PC-9 (cell line): ENCODE measurements around the gene RTN1. TPM values are rescaled to one million over a fixed set of nuclear protein-coding genes. Genes with fewer than 3 reads are reported as not detected.

Source experiments
- BruUV-seq: library from RNA; stranded (reverse); fragments of 400-500 nt; replicated peaks from 2 replicates; lab custom pipeline; 2021; lab: Mats Ljungman, UMichigan
- CTCF ChIA-PET: fragments of 300-600 bp; sonication (Branson Sonifier 250); formaldehyde crosslinking; loops from one replicate; lab custom pipeline; 2022; ENCODE audit warnings: antibody characterized with exemption; lab: Charles Lee
- POLR2A ChIA-PET: fragments of 300-600 bp; sonication (Branson Sonifier 250); formaldehyde crosslinking; loops from one replicate; lab custom pipeline; 2022; ENCODE audit warnings: antibody characterized with exemption; ENCODE audit not compliant: unreplicated experiment; lab: Charles Lee
- DNase-seq, 2 experiments: peaks; one replicate each; pipeline versions ENCODE4 v3.0.0 to v3.0.0-alpha.2; 2015 to 2022; ENCODE audit warnings: mixed read lengths in 1 of 2
- H2AFZ ChIP-seq: fragments of 200-600 bp; sonication (generic); 2 replicates; pipeline ENCODE4 v1.8.1; 2017; ENCODE audit warnings: antibody characterized with exemption
- H3F3A ChIP-seq: fragments of 200-600 bp; sonication (generic); 2 replicates; pipeline ENCODE4 v1.8.1; 2017; ENCODE audit warnings: antibody characterized with exemption, mild to moderate bottlenecking, low read depth; ENCODE audit not compliant: insufficient read depth
- H3K27ac ChIP-seq: fragments of 200-600 bp; sonication (generic); 2 replicates; pipeline ENCODE4 v1.6.1; 2016; ENCODE audit warnings: mixed run types
- H3K27me3 ChIP-seq: fragments of 200-600 bp; sonication (generic); 2 replicates; pipeline ENCODE4 v1.6.1; 2016; ENCODE audit warnings: low read depth, mixed run types; ENCODE audit not compliant: insufficient read depth
- H3K36me3 ChIP-seq: fragments of 200-600 bp; sonication (generic); 2 replicates; pipeline ENCODE4 v1.6.1; 2016; ENCODE audit warnings: low read depth, mixed run types
- H3K4me1 ChIP-seq: fragments of 200-600 bp; sonication (generic); replicated peaks from 2 replicates; pipeline ENCODE4 v1.6.1; 2016; ENCODE audit warnings: mixed run types; ENCODE audit not compliant: insufficient read depth
- H3K4me2 ChIP-seq: fragments of 200-600 bp; sonication (generic); 2 replicates; pipeline ENCODE4 v1.6.1; 2017; ENCODE audit warnings: mixed run types
- H3K4me3 ChIP-seq: fragments of 200-600 bp; sonication (generic); 2 replicates; pipeline ENCODE4 v1.6.1; 2016; ENCODE audit warnings: mixed run types
- H3K79me2 ChIP-seq: fragments of 200-600 bp; sonication (generic); 2 replicates; pipeline ENCODE4 v1.6.1; 2017; ENCODE audit warnings: low read depth, mixed run types
- H3K9me2 ChIP-seq: fragments of 200-600 bp; sonication (generic); 2 replicates; pipeline ENCODE4 v1.8.1; 2017; ENCODE audit warnings: mild to moderate bottlenecking; ENCODE audit not compliant: insufficient read depth
- H3K9me3 ChIP-seq: fragments of 200-600 bp; sonication (generic); 2 replicates; pipeline ENCODE4 v1.8.1; 2016; ENCODE audit warnings: low read depth; ENCODE audit not compliant: insufficient read depth
- H4K20me1 ChIP-seq: fragments of 200-600 bp; sonication (generic); 2 replicates; pipeline ENCODE4 v1.8.1; 2017; ENCODE audit not compliant: insufficient read depth
- CTCF ChIP-seq: fragments of 200-600 bp; sonication (generic); conservative IDR thresholded peaks from 2 replicates; pipeline ENCODE4 v1.6.1; 2017; ENCODE audit warnings: mixed run types, antibody characterized with exemption, mild to moderate bottlenecking, moderate library complexity
- EZH2 ChIP-seq: fragments of 200-600 bp; sonication (generic); IDR thresholded peaks from 2 replicates; pipeline ENCODE4 v1.8.0; 2017; ENCODE audit warnings: antibody characterized with exemption, low read depth
- intact Hi-C: fragments of 100-400 bp; cut with micrococcal nuclease; formaldehyde crosslinking; loops from one replicate; pipeline ENCODE4 v1.10.0; 2022; ENCODE audit not compliant: unreplicated experiment
- total RNA-seq: library from RNA; stranded (reverse); gene quantifications from 2 replicates; pipeline ENCODE4 v1.2.3, GENCODE V29; 2021

RTN1 gene
- total RNA-seq, 1 experiment from 2014 or later, result not detected

- no peak overlapping the region for H3K4me3 ChIP-seq
- no peaks in the 10 kb centered on the region for H3K4me1 ChIP-seq
- H3K79me2 ChIP-seq, result no peaks in the 10 kb centered on the region
- DNase-seq, result no peak
- TF ChIP-seq EZH2 (no peak), CTCF (no peak)
- no peaks in the 10 kb centered on the region for H3F3A ChIP-seq
- H3K27ac ChIP-seq, result no peak overlapping the region
- intact Hi-C loops, result no loop called here
- no peak overlapping the region for H3K4me2 ChIP-seq
- H4K20me1 ChIP-seq, result no peaks in the 10 kb centered on the region
- BruUV-seq, result no TSS peak
- no peaks in the 10 kb centered on the region for H3K9me3 ChIP-seq
- H3K9me2 ChIP-seq, result no peaks in the 10 kb centered on the region
- ChIA-PET CTCF (no interaction called here), POLR2A (no interaction called here)
- peak overlapping the region; percentile 44 for H2AFZ ChIP-seq
- H3K27me3 ChIP-seq, result no peaks in the 10 kb centered on the region
- no peaks in the 10 kb centered on the region for H3K36me3 ChIP-seq
Observed at GRCh38 chr14:59836116-59836515, 34.5 kb downstream of the RTN1 start.

GRCh38 chr14:59832653-59833294, 37.8 kb downstream of the RTN1 start:
- BruUV-seq, result no TSS peak

GRCh38 chr14:59831121-59831730, 39.4 kb downstream of the RTN1 start:
- H3K36me3 ChIP-seq, result no peaks in the 10 kb centered on the region
- intact Hi-C loops, result no loop called here
- H3F3A ChIP-seq, result peaks cover 18% of the 10 kb centered on the region; the same call in 1 of the 2 replicates
- H3K9me2 ChIP-seq, result no peaks in the 10 kb centered on the region
- ChIA-PET POLR2A (no interaction called here), CTCF (no interaction called here)
- H3K4me1 ChIP-seq, result peaks cover 34% of the 10 kb centered on the region
- no peaks in the 10 kb centered on the region for H3K9me3 ChIP-seq
- no peak for DNase-seq
- H3K27me3 ChIP-seq, result no peaks in the 10 kb centered on the region
- no TSS peak for BruUV-seq
- TF ChIP-seq CTCF (no peak), EZH2 (no peak)
- no peak overlapping the region for H3K4me3 ChIP-seq
- H3K4me2 ChIP-seq, result no peak overlapping the region
- H3K79me2 ChIP-seq, result no peaks in the 10 kb centered on the region
- no peaks in the 10 kb centered on the region for H4K20me1 ChIP-seq
- H2AFZ ChIP-seq, result no peak overlapping the region
- no peak overlapping the region for H3K27ac ChIP-seq

More at GRCh38 chr14:59832653-59833294, 37.8 kb downstream of the RTN1 start:
- Histone ChIP-seq H3K4me3 (no peak overlapping the region), H3K27me3 (no peaks in the 10 kb centered on the region), H4K20me1 (no peaks in the 10 kb centered on the region), H3K4me2 (no peak overlapping the region), H3F3A (peaks cover 18% of the 10 kb centered on the region; the same call in 1 of the 2 replicates), H3K9me2 (no peaks in the 10 kb centered on the region), H3K4me1 (peaks cover 29% of the 10 kb centered on the region), H3K36me3 (no peaks in the 10 kb centered on the region), H3K27ac (no peak overlapping the region), H3K9me3 (no peaks in the 10 kb centered on the region), H2AFZ (no peak overlapping the region), H3K79me2 (no peaks in the 10 kb centered on the region)
- ChIA-PET CTCF (no interaction called here), POLR2A (no interaction called here)
- TF ChIP-seq CTCF (no peak), EZH2 (no peak)
- DNase-seq, result no peak
- intact Hi-C loops, result no loop called here
